Activated naive CD4-positive, alpha-beta T cell (primary cell): Measurements from ENCODE around the gene PBX4.

ENCODE experiments used
- DNase-seq, 4 experiments: peaks; one replicate each; lab custom pipeline; 2025; lab: John Stamatoyannopoulos, UW

Gene PBX4

DNA sequence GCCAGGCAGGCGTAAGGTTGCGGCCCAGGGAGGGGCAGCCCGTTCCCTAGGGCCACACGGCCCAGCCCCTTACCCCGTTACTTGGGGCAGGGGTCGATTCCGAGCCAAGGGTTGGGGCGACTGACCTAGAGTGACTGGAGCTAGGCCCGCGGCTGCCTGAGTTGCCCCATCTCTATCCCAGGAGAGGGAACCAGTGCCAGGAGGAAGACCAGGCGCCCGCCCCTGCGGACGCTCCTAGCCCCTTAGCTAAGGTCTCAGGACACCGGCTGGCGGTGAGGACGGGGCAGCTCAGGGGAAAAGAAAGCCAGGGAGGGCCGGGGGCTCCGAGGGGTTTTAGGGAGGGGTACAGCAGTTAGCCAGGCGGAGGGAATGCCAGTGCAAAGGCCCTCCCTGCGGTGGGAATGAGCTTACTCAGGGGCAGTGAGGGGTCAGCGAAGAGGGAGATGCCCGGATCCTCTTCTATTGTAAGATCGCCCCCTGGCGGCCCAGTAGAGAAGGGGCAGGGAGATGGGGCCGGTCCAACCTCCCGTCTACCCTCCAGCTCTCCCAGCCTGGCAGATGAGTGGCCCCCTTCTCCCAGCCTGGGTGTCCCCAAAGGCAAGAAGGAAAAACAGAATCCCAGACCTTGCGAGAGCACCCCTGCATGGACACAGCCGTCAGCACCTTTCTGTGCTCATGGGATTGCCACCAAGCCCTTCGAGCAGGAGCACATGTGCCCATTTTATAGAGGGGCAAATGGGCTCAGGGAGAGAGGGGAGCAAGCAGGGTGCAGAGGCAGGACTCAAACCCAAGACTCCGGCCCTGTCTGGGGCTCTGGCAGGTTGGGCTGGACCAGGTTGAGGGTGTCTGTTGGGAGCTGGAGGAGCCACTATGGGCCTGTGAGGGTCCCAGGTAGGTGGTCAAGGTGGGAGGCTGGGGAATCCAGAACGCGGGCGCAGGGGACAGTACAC, 64.1 kb downstream of the PBX4 start:
- DNase-seq, result peak; percentile 21 to 40 (median 34)

DNA sequence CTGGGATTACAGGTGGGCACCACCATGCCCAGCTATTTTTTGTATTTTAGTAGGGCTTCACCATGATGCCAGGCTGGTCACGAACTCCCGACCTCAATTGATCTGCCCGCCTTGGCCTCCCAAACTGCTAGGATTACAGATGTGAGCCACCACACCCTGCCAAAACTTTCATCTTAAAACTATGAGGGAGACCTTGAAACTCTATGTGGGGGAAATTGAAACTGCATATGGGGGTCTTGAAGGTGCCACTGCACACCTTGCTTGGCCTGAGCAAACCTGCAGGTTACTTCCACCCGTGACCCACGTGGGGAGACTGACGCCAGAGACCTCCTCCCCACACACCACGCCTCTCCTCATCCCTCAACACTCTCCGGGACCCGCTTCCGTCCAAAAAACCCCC, 64.8 kb downstream of the PBX4 start:
- DNase-seq, result no peak

- peak in 1 of 4 experiments; percentile 11 for DNase-seq
Observed at GRCh38 chr19:19552798-19553197, 65.7 kb downstream of the PBX4 start.

DNA sequence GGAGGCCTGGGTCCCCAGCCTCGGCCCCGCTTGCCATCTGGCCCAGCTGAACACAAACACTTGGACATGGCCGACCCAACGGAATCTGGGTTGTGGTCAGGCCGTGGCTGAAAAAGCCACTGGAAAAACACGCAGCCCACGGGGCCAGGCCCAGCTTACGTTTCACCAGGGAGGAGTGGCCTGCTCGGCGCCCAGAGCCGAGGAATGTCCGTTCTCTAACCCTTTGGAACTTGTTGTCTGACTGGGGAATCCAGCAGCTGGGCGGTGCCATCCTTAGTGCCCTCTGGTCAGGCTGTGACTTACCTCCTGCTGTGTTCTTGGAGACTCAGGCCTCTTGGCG, 66.7 kb downstream of the PBX4 start:
- DNase-seq, result no peak

GRCh38 chr19:19550972-19551852, 67.3 kb downstream of the PBX4 start:
- DNase-seq, result no peak

GRCh38 chr19:19550485-19550929, 68.0 kb downstream of the PBX4 start:
- DNase-seq, result no peak

GRCh38 chr19:19549804-19550464, 68.6 kb downstream of the PBX4 start:
- no peak for DNase-seq

DNA sequence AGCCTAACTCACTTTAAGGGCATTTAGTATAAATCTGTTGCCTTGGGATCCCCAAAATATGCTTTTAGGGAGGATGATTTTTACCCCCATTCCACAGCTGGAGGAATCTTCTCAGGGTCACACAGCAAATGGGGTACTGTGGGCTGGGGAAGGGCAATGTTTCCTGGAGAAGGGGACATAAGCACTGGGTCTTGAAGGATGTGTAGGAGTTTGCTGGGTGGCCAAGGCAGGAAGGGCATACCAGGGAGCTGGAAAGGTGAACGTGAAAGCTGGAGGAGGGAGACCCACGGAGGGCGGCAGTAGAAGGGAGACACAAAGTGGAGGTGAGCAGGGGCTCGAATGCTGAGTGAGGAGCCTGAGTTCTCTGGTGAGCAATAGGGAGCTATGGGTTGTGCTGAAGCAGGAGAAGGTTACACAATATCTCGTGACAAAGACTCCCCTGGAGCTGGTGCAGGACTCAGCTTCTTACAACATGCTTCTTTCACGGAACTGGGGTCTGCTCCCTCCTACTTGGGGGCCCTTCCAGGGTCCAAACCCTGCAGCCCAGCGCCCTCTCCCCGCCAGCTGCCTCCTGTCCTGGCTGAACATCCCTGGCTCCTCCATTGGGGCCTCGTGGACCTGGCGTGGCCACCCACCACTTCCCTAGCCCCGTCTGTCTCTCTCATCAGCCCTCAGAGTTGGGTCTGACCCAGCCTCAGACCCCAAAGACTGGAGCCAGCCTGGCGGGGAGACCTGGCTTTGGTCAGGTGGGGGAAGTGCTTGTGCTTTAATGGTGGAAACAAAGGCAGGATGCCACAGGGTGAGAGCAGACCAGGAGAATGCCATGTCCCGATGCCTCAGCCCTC, 69.3 kb downstream of the PBX4 start:
- no peak for DNase-seq

GRCh38 chr19:19547674-19548336, 70.7 kb downstream of the PBX4 start:
- DNase-seq, result no peak

- DNase-seq, result no peak
Observed at GRCh38 chr19:19546751-19547162, 71.7 kb downstream of the PBX4 start.

- no peak for DNase-seq
Observed at GRCh38 chr19:19545707-19546106, 72.8 kb downstream of the PBX4 start.

DNA sequence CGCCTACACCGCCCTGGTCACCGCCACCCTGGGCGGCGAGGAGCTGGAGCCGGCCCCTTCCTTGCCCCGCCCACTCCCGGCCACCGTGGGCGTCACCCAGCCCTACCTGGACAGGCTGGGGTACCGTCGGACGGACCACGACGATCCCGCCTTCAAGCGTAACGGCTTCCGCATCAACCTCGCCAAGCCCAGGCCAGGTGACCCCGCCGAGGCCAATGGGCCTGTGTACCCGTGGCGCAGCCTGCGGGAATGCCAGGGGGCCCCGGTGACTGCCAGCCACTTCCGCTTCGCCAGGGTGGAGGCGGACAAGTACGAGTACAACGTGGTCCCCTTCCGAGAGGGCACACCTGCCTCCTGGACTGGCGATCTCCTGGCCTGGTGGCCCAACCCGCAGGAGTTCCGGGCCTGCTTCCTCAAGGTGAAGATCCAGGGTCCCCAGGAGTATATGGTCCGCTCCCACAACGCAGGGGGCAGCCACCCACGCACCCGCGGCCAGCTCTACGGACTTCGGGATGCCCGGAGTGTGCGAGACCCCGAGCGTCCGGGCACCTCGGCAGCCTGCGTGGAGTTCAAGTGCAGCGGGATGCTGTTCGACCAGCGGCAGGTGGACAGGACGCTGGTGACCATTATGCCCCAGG, 73.4 kb downstream of the PBX4 start:
- no peak for DNase-seq

GRCh38 chr19:19544257-19544953, 74.1 kb downstream of the PBX4 start:
- no peak for DNase-seq

DNA sequence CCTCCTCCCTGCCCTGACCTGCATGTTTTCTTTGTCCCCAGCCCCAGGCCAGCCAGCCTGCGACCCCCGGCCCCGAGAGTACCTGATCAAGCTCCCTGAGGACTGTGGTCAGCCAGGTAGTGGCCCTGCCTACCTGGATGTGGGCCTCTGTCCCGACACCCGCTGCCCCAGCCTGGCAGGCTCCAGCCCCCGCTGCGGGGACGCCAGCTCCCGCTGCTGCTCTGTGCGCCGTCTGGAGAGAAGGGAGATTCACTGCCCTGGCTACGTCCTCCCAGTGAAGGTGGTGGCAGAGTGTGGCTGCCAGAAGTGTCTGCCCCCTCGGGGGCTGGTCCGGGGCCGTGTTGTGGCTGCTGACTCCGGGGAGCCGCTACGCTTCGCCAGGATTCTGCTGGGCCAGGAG, 74.8 kb downstream of the PBX4 start:
- no peak for DNase-seq

DNA sequence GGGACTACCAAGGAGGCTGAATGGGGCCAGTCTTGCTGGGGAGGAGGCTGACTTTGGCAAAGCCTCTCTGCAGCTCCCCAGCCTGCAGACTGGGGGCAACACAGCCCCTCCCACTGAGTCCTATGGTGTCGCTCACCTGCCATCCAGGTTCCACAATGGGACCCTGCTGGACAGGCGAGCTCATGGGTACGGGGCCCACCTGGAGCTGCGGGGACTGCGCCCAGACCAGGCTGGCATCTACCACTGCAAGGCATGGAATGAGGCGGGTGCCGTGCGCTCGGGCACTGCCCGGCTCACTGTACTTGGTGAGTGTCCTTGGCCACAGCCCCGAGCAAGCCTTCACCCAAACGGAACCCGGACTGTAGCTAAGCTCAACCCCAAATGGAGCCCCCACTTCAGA, 75.4 kb downstream of the PBX4 start:
- no peak for DNase-seq

DNA sequence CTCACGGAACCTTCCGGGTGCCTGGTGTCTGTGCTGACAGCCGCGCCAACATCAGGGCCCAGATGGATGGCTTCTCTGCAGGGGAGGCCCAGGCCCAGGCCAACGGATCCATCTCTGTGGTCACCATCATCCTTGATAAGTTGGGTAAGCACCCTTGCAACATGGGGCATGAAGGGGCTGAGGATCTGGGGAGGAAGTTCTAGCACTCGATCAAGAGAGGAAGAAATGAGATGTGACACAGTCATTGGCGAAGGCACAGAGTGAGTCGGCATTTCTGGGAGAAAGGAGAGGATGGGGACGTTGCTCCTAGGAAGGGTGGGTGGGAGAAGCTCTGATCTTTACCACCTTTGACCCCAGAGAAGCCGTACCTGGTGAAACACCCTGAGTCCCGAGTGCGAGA, 76.0 kb downstream of the PBX4 start:
- DNase-seq, result no peak

DNA sequence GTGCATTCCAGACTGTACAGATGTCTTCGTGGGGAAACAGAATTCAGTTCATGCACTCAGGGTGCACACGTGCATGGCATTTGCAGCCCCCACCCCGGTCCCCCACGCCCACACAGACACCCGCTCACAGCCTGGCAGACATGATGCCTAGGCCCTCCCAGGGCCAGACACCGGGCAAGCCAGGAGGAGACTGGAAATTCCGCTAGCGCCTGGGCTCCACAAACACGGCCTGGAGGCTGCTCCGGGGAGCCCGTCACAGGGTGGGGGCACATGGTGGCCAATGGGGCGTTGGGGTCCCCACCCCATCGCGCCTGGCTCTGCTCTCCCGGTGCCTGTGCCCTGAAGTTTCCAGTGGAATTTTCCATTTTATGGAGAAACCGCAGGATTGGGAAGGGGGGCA, 76.9 kb downstream of the PBX4 start:
- DNase-seq, result no peak

DNA sequence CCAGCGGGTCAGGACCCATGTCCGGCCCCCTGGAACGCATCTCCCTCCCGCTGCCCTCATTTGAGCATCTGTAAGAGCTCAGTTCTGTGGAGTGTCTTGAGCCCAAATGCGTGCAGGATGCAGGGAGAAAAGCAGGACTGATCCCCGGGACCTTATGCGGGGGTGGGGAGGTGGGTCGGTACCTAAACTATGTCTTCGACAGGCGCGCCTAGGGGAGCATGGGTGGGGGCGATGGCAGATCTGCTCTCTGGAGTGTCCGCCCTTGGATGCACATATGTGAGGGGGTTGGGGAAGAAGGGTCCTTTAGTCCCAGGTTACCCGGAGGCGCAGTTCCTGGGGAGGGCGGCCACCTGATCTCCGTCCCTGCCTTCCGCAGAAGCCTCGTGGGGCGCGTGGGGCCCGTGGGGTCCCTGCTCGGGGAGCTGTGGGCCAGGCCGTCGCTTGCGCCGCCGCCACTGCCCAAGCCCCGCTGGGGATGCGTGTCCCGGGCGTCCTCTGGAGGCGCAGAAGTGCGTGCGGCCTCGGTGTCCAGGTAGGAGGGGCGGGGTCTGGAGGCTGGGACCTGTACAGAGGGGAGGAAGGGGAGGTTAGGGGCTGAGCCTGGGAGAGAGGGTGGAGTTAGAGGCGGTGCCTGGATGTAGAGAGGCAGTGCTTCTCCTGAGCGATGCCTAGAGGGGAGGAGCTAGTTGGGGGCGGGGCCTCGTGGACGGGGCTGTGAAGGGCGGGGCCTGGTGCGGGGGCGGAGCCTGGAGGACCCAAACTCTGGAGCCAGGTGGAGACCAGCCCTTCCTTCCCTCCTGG, 77.6 kb downstream of the PBX4 start:
- DNase-seq, result peak in 3 of 4 experiments; percentile 43 to 64 (median 48)
